Measurements from ENCODE around the gene DDRGK1. TPM values are rescaled to one million over a fixed set of nuclear protein-coding genes. Genes with fewer than 3 reads are reported as not detected.

The DDRGK1 gene
- total and polyA plus RNA-seq, 3 experiments from 2014 or later, result 58.1 to 77.9 (median 75.3) TPM

GRCh38 chr20:3239026-3239866 is 34.8 kb upstream of the DDRGK1 start, which contains the start of gene SLC4A11:
TSS of gene SLC4A11 (minus strand) at chr20:3239190. CDS start at chr20:3239137, 53 bp downstream.
- peak in 3 of 5 donors; percentile 13 to 23 (median 17) for DNase-seq
- POLR2A ChIA-PET, result interaction anchor here (0.6 kb wide), 1 partner anchor 17 kb away, joined by 4 read pairs; no protein-coding TSS in a partner anchor
- Histone ChIP-seq H3K36me3 (ENCODE audit: insufficient read depth, low read length) (no peaks in the 10 kb centered on the region), H3K4me3 (ENCODE audit: low read length) (peak within 1 kb of the TSS; percentile 45), H3K27ac (ENCODE audit: low read depth, low read length) (no peak within 1 kb of the TSS), H3K9me3 (ENCODE audit: low read length) (no peaks in the 10 kb centered on the region), H3K4me1 (ENCODE audit: insufficient read depth, low read length) (peaks cover 12% of the 10 kb centered on the region), H3K27me3 (ENCODE audit: insufficient read depth, low read length, poor library complexity, severe bottlenecking) (peaks cover 21% of the 10 kb centered on the region)
- Mint-ChIP-seq H3K27me3 (peaks cover 28 to 46% of the 10 kb centered on the region in 2 donors), H3K4me1 (peaks cover 8 to 19% (median 12%) of the 10 kb centered on the region in 3 donors), H3K9me3 (no peaks in the 10 kb centered on the region), H3K36me3 (peaks cover 0 to 3% (median 0%) of the 10 kb centered on the region in 3 donors), H3K4me3 (peak within 1 kb of the TSS; percentile 86 to 96 (median 92)), H3K27ac (peak within 1 kb of the TSS in 6 of 8 donors; percentile 15 to 79 (median 74))
- CTCF ChIA-PET, result interaction anchor here (0.8 to 2.0 kb wide), 5 partner anchors 11 to 22 kb away, joined by 3 to 6 read pairs (median 5); no protein-coding TSS in a partner anchor

GRCh38 chr20:3238616-3239025 is 34.1 kb upstream of the DDRGK1 start:
- Histone ChIP-seq H3K36me3 (ENCODE audit: insufficient read depth, low read length) (no peaks in the 10 kb centered on the region), H3K4me1 (ENCODE audit: insufficient read depth, low read length) (peaks cover 12% of the 10 kb centered on the region), H3K27me3 (ENCODE audit: insufficient read depth, low read length, poor library complexity, severe bottlenecking) (peaks cover 21% of the 10 kb centered on the region), H3K27ac (ENCODE audit: low read depth, low read length) (no peak overlapping the region), H3K9me3 (ENCODE audit: low read length) (no peaks in the 10 kb centered on the region), H3K4me3 (ENCODE audit: low read length) (peak overlapping the region; percentile 45)
- ChIA-PET CTCF (interaction anchor here (1.1 to 2.0 kb wide), 3 partner anchors 14 to 21 kb away, joined by 5 read pairs; no protein-coding TSS in a partner anchor), POLR2A (interaction anchor here (0.6 kb wide), 1 partner anchor 55 kb away, joined by 3 read pairs; no protein-coding TSS in a partner anchor)
- peak; percentile 36 to 69 (median 38) for DNase-seq
- no peaks in the 10 kb centered on the region for H3K9me3 Mint-ChIP-seq
- H3K4me1 Mint-ChIP-seq, result peaks cover 8 to 19% (median 12%) of the 10 kb centered on the region in 3 donors
- H3K27me3 Mint-ChIP-seq, result peaks cover 28 to 45% of the 10 kb centered on the region in 2 donors
- H3K36me3 Mint-ChIP-seq, result peaks cover 0 to 3% (median 0%) of the 10 kb centered on the region in 3 donors
- H3K4me3 Mint-ChIP-seq, result peak overlapping the region; percentile 80 to 93 (median 83)
- H3K27ac Mint-ChIP-seq, result peak overlapping the region in 1 of 8 donors; percentile 79

- peaks cover 21% of the 10 kb centered on the region for H3K27me3 ChIP-seq (ENCODE audit: insufficient read depth, low read length, poor library complexity, severe bottlenecking)
- Mint-ChIP-seq H3K4me3 (peak overlapping the region; percentile 52 to 93 (median 82)), H3K4me1 (peaks cover 8 to 19% (median 12%) of the 10 kb centered on the region in 3 donors), H3K36me3 (peaks cover 0 to 3% (median 0%) of the 10 kb centered on the region in 3 donors), H3K27ac (peak overlapping the region in 1 of 8 donors; percentile 78), H3K9me3 (no peaks in the 10 kb centered on the region), H3K27me3 (peaks cover 28 to 45% of the 10 kb centered on the region in 2 donors)
- H3K4me3 ChIP-seq (ENCODE audit: low read length), result peak overlapping the region; percentile 45
- H3K36me3 ChIP-seq (ENCODE audit: insufficient read depth, low read length), result no peaks in the 10 kb centered on the region
- H3K4me1 ChIP-seq (ENCODE audit: insufficient read depth, low read length), result peaks cover 12% of the 10 kb centered on the region
- peak in 1 of 5 donors; percentile 12 for DNase-seq
- ChIA-PET CTCF (interaction anchor here (1.7 to 2.0 kb wide), 2 partner anchors 14 to 21 kb away, joined by 5 read pairs; no protein-coding TSS in a partner anchor), POLR2A (interaction anchor here (0.6 kb wide), 1 partner anchor 56 kb away, joined by 3 read pairs; no protein-coding TSS in a partner anchor)
- H3K9me3 ChIP-seq (ENCODE audit: low read length), result no peaks in the 10 kb centered on the region
- no peak overlapping the region for H3K27ac ChIP-seq (ENCODE audit: low read depth, low read length)
Measured at GRCh38 chr20:3237958-3238615, 33.6 kb upstream of the DDRGK1 start.

GRCh38 chr20:3237011-3237957 is 32.8 kb upstream of the DDRGK1 start:
- Histone ChIP-seq H3K36me3 (ENCODE audit: insufficient read depth, low read length) (no peaks in the 10 kb centered on the region), H3K4me1 (ENCODE audit: insufficient read depth, low read length) (peaks cover 12% of the 10 kb centered on the region), H3K27me3 (ENCODE audit: insufficient read depth, low read length, poor library complexity, severe bottlenecking) (peaks cover 21% of the 10 kb centered on the region), H3K9me3 (ENCODE audit: low read length) (no peaks in the 10 kb centered on the region), H3K27ac (ENCODE audit: low read depth, low read length) (no peak overlapping the region), H3K4me3 (ENCODE audit: low read length) (no peak overlapping the region)
- POLR2A ChIA-PET, result no interaction called here
- Mint-ChIP-seq H3K4me1 (peaks cover 8 to 19% (median 12%) of the 10 kb centered on the region in 3 donors), H3K27me3 (peaks cover 28 to 45% of the 10 kb centered on the region in 2 donors), H3K4me3 (peak overlapping the region; percentile 68 to 90 (median 81)), H3K36me3 (peaks cover 0 to 3% (median 0%) of the 10 kb centered on the region in 3 donors), H3K27ac (peak overlapping the region in 2 of 8 donors; percentile 7 to 27), H3K9me3 (no peaks in the 10 kb centered on the region)
- CTCF ChIA-PET, result no interaction called here
- no peak for DNase-seq

- DNase-seq, result no peak
- Histone ChIP-seq H3K36me3 (ENCODE audit: insufficient read depth, low read length) (no peaks in the 10 kb centered on the region), H3K9me3 (ENCODE audit: low read length) (no peaks in the 10 kb centered on the region), H3K27ac (ENCODE audit: low read depth, low read length) (no peak overlapping the region), H3K27me3 (ENCODE audit: insufficient read depth, low read length, poor library complexity, severe bottlenecking) (peaks cover 21% of the 10 kb centered on the region), H3K4me3 (ENCODE audit: low read length) (no peak overlapping the region), H3K4me1 (ENCODE audit: insufficient read depth, low read length) (peaks cover 12% of the 10 kb centered on the region)
- H3K4me3 Mint-ChIP-seq, result peak overlapping the region in 3 of 7 donors; percentile 27 to 75 (median 38)
- H3K27ac Mint-ChIP-seq, result peak overlapping the region in 1 of 8 donors; percentile 86
- peaks cover 0 to 3% (median 0%) of the 10 kb centered on the region in 3 donors for H3K36me3 Mint-ChIP-seq
- POLR2A ChIA-PET, result no interaction called here
- H3K27me3 Mint-ChIP-seq, result peaks cover 25 to 40% of the 10 kb centered on the region in 2 donors
- H3K9me3 Mint-ChIP-seq, result no peaks in the 10 kb centered on the region
- CTCF ChIA-PET, result no interaction called here
- peaks cover 7 to 15% (median 12%) of the 10 kb centered on the region in 3 donors for H3K4me1 Mint-ChIP-seq
Measured at GRCh38 chr20:3235666-3236324, 31.3 kb upstream of the DDRGK1 start.

- Histone ChIP-seq H3K4me1 (ENCODE audit: insufficient read depth, low read length) (peaks cover 8% of the 10 kb centered on the region), H3K4me3 (ENCODE audit: low read length) (no peak overlapping the region), H3K9me3 (ENCODE audit: low read length) (no peaks in the 10 kb centered on the region), H3K27ac (ENCODE audit: low read depth, low read length) (no peak overlapping the region), H3K36me3 (ENCODE audit: insufficient read depth, low read length) (no peaks in the 10 kb centered on the region), H3K27me3 (ENCODE audit: insufficient read depth, low read length, poor library complexity, severe bottlenecking) (peaks cover 18% of the 10 kb centered on the region)
- no peaks in the 10 kb centered on the region for H3K9me3 Mint-ChIP-seq
- CTCF ChIA-PET, result no interaction called here
- no peak overlapping the region for H3K27ac Mint-ChIP-seq
- DNase-seq, result no peak
- H3K36me3 Mint-ChIP-seq, result no peaks in the 10 kb centered on the region
- no peak overlapping the region for H3K4me3 Mint-ChIP-seq
- peaks cover 17 to 30% of the 10 kb centered on the region in 2 donors for H3K27me3 Mint-ChIP-seq
- H3K4me1 Mint-ChIP-seq, result peaks cover 2 to 7% (median 4%) of the 10 kb centered on the region in 3 donors
- POLR2A ChIA-PET, result no interaction called here
Measured at GRCh38 chr20:3233991-3234498, 29.6 kb upstream of the DDRGK1 start.
